ENCODE data around the gene FAM3A.
"Not testable (repeated sequence)": the region's sequence is repeated elsewhere in the genome, so short reads cannot be mapped to it uniquely, and the experiment has no call there.

FAM3A gene

DNA sequence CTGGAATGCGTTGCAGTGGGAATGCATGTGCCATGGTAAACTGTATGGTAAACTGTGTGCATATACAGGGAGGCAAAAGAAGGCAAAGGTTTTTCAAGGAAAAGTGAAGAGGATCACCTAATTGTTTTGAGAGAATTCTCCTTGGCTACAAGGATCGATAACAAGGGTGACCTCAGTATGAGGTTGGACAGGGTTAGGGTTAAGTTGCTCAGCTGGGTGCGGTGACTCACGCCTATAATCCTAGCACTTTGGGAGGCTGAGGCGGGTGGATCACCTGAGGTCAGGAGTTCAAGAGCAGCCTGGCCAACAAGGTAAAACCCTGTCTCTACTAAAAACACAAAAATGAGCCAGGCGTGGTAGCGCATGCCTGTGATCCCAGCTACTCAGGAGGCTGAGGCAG is 14.6 kb downstream of the FAM3A start:
- not testable (repeated sequence) for DNase-seq

DNA sequence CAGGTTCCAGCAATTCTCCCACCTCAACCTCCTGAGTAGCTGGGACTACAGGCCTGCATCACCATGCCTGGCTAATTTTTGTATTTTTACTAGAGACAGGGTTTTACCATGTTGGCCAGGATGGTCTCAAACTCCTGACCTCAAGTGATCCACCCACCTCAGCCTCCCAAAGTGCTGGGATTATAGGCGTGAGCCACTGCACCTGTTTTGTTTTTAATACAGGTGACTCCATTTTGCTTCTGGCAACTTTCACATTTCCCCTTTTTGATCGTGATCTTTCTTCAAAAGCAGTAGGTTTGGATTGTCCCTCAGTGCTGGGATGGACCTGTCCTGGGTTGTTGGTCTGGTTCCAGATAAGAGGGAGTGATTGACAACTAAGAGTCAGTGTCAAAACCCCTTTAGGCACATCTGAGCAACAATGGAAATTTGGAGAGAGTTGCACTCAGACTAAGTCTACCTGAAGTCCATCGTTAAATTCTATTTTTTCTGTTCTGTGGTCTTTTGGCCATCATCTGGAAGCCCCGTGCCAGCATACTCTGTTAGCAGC is 19.4 kb downstream of the FAM3A start:
- DNase-seq: not testable (repeated sequence)

DNA sequence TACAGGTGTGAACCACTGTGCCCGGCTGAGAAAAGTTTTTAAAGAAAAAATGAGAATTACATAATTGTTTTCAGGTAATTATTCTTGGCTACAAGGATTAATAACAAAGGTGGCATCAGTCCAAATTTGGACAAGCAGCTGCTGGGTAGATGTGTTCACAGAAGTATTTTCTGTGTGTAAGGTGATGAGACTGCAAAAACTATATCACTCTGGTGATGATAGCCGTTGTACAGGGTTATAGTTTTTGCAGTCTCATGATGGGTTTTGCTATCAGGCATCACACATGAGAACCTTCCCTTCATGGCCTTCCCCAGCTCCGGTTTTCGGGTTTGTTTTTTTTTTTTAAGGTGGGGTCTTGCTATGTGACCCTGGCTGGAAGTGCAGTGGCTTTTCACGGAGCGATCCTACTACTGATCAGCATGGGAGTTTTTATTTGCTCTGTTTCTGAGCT is 20.5 kb downstream of the FAM3A start:
- DNase-seq: no peak

DNA sequence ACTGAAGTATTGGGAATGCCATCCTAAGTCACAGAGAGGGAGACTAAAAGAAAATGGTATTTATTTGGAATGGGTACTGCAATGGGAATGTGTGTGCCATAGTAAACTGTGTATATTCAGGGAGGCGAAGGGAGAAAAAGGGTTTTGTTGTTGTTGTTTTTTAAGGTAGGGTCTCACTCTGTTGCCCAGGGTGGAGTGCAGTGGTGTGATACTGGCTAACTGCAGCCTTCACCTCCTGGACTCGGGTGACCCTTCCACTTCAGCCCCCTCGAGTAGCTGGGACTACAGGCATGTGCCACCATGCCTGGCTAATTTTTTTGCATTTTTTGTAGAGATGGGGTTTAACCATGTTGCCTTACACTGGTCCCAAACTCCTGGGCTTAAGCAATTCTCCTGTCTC is 21.3 kb downstream of the FAM3A start:
- DNase-seq: no peak

DNA sequence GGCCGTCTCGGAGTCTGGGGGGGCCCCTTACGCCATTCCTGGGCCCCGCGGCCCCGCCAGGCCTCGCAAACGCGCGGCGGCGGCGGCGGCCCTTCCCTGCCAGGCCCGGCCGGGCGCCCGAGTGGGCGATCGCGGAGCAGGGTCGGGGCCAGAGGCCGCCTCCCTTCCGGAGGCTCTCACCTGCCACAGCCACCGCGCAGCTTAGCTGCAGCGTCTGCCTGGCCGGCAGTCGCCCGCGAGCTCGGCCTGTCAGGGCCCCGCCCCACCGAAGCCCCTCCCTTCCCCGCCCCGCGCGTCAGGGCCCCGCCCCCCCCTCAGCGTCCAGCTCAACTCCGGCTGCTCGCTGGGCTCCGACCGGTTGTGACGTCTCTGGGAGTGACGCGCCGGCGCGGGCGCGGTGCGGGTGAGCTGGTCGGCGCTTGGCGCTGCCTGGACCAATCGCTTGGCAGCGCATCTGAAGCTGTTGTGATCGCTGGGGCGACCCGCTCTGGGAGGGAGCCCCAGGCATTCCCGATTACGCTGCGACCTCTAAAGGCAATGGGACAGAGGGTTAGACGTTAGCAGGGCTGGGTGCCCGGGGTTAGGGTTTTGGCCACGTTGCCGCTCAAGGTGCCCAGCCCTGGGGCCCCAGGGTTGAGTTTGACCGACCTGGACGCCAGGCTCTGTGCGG is 25.5 kb downstream of the FAM3A start, which contains the start of gene SLC10A3:
Gene SLC10A3, minus strand, starts transcription at position 216 of the 670 bp plus-strand sequence. CDS start 1,689 bp downstream, outside the sequence.
- DNase-seq: peak; percentile 95

DNA sequence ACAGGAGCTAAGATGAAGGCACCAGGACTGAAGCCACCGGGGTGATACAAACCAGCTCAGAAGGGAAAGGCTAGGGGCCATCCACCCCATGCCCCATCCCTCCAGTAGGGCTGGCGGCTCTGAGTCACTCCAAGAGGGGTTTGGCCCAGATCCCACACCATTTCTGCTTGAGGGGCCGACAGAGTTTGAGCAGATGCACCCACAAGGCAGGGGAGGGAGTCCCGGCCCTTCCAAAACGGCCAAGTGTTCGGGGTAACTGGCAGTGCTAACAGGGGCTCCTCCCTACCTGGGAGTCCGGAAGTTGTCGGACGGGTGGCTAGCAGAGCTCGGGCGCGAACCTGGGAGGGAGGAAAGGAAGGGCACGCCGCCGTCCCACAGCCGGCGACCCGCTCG is 26.0 kb downstream of the FAM3A start:
- DNase-seq: peak; percentile 45

DNA sequence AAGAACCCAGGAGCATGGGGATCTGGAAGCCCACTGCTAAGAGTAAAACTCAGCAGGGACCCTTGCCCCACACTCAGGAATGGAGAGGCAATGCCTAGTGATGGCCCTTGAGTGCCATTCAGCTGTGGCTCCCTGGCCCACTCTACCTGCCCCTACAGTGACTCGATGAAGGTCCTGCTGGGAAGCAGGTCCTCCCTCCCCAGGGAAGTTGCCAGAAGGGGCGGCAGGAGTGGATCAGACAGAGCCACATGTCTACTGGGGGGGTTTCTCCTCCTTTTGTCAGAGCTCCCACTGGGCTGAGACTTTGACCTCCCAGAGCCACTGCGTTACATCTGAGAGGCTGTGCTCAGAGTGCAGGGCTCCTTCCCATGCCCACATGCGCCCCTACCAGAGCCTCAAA is 26.9 kb downstream of the FAM3A start:
- no peak for DNase-seq

DNA sequence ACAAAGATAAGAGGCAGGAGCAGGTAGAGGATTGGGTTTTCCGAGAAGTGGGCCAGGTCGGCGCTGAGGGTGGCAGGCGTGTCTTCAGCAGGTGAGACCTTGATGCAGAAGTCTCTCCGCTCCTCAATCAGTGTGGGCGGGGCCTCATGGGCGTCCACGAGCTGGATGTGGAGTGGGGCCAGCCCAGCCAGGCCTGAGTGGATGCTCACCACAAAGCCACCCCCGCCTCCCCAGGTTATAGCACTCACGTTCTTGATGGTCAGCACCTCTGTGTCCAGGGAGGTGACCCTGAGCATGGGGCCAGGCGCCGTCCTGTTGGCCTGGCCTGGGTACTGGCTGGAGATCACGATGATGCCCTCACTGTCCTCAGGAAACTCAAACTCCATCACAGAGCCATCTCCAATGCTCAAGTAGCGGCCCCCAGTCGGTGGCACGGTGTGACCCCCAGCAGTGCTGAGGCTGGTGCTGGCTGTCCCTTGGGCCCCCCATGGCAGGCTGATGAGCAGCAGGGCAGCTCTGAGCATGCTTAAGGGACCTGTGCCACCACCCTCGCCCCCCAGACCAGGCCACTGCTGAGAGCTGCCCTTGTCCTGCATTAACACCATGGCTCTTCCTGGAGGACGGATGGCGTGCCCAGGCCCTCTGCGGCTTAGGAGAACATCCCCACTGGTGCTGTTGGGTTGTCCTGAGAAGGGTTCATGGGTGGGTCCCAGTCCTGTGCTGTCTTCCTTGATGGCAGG is 27.5 kb downstream of the FAM3A start:
- no peak for DNase-seq

DNA sequence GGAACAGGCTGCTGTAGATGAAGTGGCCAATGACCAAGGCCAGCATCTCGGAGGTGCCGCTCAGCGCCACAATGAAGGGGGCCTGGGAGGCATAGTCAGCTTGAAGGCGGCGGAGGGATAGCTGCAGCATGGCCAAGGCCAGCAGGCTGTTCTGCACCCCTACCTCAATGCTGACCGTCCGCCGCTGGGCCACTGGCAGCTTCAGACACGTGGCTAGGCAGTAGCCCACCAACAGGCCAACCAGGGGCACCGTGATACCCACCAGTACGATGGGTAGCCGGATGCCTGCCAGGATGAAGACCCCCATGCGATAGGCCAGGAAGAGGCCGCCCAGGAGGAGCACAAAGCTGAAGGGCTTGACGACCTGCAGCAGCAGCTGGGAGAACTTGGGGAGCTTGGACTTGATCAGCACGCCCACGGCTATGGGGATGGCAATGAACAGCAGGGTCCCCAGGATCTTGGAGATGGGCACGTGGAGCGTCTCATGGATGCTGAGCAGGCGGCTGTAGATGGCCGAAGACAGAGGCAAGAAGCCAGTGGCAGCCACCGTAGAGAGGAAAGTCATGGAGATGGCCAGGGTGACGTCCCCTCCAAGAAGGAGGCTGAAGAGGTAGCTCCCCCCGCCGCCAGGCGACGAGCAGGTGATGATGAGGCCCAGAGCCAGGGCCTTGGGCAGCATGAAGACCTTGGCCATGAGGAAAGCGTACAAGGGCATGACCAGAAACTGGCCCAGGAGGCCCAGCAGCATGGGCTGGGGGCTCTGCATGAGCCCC is 28.3 kb downstream of the FAM3A start:
- DNase-seq: no peak

DNA sequence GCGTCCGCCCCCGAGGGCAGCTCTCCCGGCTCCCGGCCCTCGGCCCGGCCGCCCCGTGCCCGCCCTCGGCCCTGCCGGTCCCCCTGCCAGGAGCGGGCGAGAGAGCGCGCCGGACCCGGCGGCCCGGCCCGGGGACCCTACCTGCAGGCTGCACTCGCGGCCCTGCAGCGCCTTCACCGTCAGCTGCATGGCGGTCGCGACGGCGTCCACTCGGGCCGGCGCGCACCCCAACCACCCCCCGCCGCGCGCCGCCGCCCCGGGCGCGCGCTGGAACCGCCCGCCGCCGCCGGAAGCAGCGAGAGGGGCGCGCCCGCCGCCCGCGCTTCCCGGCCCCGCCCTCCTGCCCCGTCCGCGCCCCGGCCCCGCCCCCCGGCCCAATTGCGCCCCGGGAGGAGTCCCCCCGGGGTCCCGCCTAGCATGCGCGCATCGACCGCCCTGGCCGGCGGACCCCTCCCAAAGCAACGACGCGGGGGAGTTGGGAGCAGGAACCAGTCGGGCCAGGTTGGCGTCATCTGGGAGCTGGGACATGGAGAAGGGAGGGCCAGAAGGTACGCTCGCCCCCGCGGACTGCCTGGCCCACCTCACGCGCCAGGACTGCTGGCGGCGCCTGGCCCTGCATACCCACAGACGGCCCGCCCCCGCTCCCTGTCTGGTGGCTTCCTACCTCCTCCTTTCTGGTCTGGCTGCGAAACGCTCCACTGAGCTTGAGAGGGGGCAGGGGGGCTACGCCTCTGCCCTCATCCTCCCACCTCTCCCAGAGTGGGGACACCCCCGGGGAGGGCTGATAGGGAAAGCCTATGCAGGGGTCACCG is 29.4 kb downstream of the FAM3A start, which contains the start of gene UBL4A:
Gene UBL4A, minus strand, starts transcription at position 220 of the 812 bp plus-strand sequence. Its CDS starts 31 bp downstream, at position 189.
- DNase-seq: peak; percentile 71

DNA sequence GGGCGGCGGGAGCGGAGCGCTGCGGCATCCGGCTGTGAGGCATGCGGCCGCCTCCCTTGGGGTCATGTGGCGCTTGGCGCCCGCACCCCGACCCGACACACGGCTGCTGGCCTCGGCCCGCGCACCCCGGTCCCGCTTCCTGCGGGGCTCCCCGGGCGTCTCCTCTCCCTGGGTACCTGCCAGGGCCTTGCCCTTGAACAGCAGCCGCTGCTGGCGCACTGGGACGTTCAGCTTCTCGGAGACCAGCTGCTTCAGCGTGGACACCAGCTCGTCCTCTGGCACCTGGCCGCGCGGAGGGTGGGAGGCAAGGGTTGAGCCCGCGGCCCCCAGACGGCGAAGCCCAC is 30.0 kb downstream of the FAM3A start:
- DNase-seq: peak; percentile 43

DNA sequence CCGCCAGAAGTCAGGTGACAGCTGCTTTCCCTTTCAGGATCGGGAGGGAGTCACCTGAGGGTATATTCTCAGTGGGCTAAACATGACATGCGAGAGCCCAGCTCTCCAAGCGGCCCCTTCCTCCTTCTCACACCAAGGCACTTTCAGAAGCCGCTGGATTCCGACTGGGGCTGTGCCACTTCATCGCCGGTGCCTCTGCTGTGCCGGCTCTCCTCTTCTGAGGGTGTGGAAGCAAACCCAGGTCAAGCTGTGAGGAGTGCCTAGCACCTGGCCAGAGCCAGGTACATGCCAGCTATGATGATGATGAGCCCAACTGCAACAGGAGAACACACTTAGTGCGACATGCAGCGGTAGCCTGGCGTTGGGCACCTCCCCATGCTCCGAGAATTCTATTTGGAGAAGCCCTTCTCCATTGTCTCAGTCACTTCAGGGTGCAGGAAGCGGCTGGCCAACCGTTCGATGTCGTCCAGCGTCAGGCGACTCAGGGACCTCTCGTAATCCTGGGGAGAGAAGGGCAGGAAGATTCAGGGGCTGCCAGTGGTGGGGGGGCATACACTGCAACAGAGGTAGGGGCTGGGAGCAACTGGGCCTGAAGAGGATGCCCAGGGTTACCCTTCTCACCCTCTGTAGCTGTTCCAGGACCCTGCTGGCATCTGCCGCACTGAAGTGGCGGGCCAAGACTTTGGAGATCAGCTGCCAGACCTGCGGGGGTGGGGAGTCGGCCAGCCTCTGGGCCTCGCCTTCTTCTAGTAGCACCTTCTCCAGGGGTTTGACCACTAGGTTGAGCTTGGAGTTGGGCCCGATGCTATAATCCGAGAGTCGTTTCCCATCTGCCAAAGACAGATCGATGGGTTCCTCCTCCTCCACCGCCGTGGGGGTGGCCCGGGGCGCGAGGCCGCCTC is 30.6 kb downstream of the FAM3A start:
- no peak for DNase-seq

DNA sequence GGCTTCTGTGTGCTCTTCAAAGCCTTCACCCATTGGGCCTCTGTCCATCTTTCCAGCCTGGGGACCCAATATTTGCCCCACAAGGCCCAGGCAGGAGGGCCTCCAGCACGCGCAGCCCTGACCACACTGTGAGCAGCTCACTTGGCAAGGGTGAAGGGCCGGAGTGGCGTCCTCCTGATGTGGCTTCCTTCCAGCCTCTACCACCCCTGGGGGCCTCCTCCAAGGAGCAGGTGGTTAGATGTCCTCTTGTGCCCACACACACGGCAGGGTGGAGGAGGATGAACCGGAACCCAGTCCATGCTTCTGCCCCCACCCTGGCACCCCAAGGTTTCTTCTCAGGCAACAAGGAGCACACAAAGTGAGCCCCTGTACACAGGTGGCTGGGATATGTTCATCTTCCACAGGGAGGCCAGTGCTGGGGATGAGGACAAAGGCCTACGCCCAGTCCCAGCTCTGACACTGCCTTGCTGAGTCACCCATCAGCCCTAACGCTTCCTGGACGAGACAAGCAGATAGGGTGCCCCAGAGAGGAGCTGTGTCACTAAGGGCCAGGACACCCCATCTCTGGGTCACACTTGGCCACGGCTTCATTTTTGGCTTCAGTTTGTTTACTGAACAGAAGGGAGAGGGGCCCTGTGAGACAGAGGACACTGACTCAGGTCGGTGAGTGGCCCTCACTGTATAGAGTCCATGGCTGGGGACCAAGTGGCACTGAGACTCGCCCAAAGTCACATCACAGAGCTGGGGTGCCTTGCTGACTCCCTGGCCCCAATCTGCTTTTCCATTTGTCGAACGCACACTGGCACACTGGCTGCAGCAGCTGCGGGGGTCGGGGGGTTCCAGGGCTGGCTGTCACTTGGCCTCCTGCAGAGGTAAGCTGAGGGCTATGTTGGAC is 31.5 kb downstream of the FAM3A start:
- peak; percentile 23 for DNase-seq

DNA sequence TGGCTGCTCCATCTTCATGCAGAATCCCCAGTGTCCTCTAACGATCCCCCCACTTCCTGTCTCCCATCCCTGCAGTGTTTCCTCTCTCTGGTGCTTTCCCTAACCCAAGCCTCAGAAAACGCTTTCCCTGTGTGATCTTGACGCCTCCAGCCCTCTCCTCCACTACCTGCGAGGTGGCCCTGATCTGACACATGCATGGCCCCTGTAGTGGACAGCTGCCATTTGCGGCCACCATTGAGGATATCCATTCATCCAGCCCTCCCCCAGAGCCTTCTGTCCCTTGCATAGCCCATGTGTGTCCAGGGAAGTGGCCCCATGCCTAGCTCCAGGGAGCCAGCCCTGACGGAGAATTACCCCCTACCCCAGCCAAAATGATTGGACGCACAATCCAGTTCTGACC is 32.7 kb downstream of the FAM3A start:
- no peak for DNase-seq

DNA sequence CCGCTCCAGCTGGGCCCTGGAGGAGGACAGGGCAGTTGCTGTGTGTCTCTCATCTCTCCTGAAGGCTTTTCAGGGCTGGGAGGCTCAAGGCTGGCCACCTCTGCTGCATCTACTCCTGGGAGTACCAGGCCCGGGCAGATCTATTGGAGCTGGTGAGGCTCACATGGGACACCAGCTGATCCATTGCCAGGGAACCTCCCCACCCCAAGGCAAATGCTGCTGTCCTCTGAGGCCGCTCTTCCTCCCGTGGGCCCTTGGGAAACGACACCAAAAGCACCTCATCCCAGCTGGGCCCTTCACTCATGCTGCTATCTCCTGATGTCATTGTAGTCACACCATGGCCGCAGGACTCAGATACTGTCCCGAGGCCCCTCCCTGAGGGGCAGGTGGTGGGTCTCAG is 33.2 kb downstream of the FAM3A start:
- DNase-seq: no peak

DNA sequence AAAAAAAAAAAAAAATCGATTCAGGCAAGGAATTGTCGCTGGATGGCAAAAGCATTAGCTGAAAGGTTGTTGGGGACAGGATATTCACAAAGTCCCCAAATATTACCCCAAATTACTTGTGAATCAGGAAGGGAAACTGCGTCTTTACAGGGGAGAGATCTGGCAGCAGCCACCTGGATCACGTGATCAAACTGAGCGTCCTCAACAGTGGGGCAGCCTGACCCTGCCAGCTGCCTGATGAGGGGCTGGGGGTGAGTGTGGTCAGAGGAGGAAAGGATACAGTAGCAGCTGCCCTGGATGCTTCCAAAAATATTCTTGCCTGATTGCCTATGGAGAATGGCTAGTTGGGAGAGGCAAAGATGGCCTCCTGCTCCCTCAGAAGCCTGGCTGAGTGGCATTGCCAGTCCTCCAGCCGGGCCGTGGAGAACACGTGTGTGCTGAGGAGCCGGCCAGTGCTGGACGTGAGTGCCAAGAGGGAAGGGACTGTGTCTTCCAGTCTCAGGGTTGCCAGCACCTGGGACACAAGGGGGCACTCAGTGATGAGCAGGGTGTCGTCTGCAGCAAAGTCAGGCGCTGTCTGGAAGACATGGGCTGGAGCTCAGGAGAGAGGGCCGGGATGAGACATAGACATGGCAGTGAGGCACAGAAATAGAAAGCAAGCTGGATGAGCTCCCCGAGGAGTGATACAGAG is 34.0 kb downstream of the FAM3A start:
- DNase-seq: no peak

DNA sequence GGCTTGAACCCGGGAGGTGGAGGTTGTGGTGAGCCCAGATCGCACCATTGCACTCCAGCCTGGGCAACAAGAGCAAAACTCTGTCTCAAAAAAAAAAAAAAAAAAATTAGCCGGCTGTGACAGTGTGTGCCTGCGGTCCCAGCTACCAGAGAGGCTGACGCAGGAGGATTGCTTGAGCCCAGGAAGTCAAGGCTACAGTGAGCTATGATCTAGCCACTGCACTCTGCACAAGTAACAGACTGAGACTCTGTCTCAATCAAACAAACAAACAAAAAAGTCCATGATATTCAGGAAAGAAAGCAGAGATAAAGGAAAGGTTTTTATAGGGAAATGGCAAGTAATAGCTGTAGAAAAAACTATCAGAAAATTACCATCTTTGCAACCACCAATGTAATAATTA is 34.8 kb downstream of the FAM3A start:
- no peak for DNase-seq

DNA sequence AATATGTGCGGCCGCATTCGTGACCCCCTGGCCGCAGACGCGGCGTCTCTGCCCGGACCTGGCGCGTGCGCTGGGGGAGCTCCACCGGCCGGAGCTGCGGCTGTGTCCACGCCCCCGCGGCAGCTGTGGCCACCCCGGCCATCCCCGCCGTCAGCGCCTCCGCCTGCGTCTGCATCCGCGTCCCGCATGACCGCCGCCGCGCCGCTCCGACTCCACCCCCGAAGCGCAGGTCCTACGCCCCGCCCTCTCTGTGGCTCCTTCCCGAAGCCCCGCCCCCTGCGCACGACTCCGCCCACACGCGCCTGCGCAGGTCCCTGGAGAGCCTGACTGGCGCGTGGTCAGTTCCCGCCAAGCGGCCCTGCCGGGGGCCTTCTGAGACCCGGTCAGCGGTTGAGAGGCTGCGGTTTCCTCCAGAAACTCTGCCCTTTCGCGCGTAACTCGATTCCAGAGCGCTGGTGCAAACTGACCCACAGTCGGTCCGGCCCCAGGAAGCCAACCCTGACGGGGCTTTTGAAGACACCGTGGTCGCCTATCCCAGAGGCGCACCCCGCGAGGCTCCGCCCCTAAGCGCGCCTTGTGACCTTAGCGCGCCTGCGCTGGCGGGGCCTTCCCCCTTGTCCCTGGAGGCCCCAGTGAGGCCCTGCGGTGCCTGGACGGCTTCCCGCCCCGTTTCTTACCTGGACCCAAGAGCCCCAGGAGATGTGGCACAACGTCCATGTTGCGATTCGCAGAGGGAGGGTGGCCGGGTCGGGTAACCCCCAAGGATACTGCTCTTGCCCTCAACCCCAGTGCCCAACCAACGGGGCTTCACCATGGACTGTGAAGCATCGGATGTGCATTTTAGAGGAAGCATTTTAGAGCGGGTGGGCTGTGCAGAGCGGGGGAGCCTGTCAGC is 37.1 kb downstream of the FAM3A start, which contains the start of gene LAGE3:
Gene LAGE3, minus strand, starts transcription at position 554 of the 895 bp plus-strand sequence. Its CDS starts 366 bp downstream, at position 188.
- DNase-seq: peak; percentile 95
